Esophagus muscularis mucosa (tissue), 4 donors: ENCODE results near the gene MGLL. TPM values are rescaled to one million over a fixed set of nuclear protein-coding genes. Genes with fewer than 3 reads are reported as not detected.

Experiments
- DNase-seq: peaks from one replicate; pipeline ENCODE4 v3.0.0-alpha.2; 2017; ENCODE audit errors: extremely low spot score
- H3K27ac ChIP-seq, 4 donors: fragments of 200-600 bp; sonication (generic); replicated peaks in 1 of 4; 1 replicate in 3 of 4; 2 replicates in 1 of 4; pipeline ENCODE4 v1.5.1; 2016 to 2019; ENCODE audit warnings: mild to moderate bottlenecking in 1 of 4
- H3K27me3 ChIP-seq, 4 donors: fragments of 200-600 bp; sonication (generic); one replicate each; pipeline versions ENCODE4 v1.5.1 to v1.6.0; 2016 to 2019
- H3K36me3 ChIP-seq, 4 donors: fragments of 200-600 bp; sonication (generic); one replicate each; pipeline ENCODE4 v1.5.1; 2016 to 2019
- H3K4me1 ChIP-seq, 4 donors: fragments of 200-600 bp; sonication (generic); one replicate each; pipeline ENCODE4 v1.5.1; 2016 to 2019
- H3K4me3 ChIP-seq, 4 donors: fragments of 200-600 bp; sonication (generic); 1 replicate in 2 of 4; 2 replicates in 2 of 4; pipeline ENCODE4 v1.5.1; 2016 to 2019; ENCODE audit warnings: mild to moderate bottlenecking in 4 of 4, moderate library complexity in 1 of 4
- H3K9me3 ChIP-seq, 4 donors: fragments of 200-600 bp; sonication (generic); 1 replicate in 3 of 4; 2 replicates in 1 of 4; pipeline ENCODE4 v1.5.1; 2016 to 2019
- CTCF ChIP-seq, 3 experiments: fragments of 200-600 bp in 2 of 3; fragments of 450-650 bp in 1 of 3; sonication (generic) in 2 of 3; IDR thresholded peaks; one replicate each; pipeline ENCODE4 v1.5.1; 2017 to 2019; ENCODE audit warnings: antibody characterized with exemption in 3 of 3, mild to moderate bottlenecking in 2 of 3, moderate library complexity in 1 of 3
- EP300 ChIP-seq: sonication (generic); formaldehyde crosslinking; IDR thresholded peaks from one replicate; pipeline ENCODE4 v1.6.1; 2017; ENCODE audit warnings: antibody characterized with exemption
- POLR2A ChIP-seq: fragments of 450-650 bp; IDR thresholded peaks from one replicate; pipeline ENCODE4 v1.6.1; 2017; ENCODE audit warnings: antibody characterized with exemption, moderate library complexity, mild to moderate bottlenecking, low read depth
- POLR2AphosphoS5 ChIP-seq, 2 donors: sonication (generic); formaldehyde crosslinking; IDR thresholded peaks; one replicate each; pipeline ENCODE4 v1.6.1; 2017; ENCODE audit warnings: antibody characterized with exemption in 2 of 2
- WGBS: methylation state at CpG from one replicate; pipeline ENCODE4 v1.1.5; 2018; 5-methylcytosine and 5-hydroxymethylcytosine counted together
- intact Hi-C: fragments of 100-400 bp; cut with DNase I; formaldehyde crosslinking; loops from one replicate; pipeline ENCODE4 v1.15.1; 2023
- total RNA-seq, 4 donors: library from RNA; depleted of rRNA; stranded (reverse); fragments of >200 nt; gene quantifications; one replicate each; pipeline versions ENCODE4 v1.1.0 to v1.2.1, GENCODE V29; 2016

Gene MGLL
- total RNA-seq, 4 donors from 2014 or later = 56.5 to 155 (median 80.7) TPM

- intact Hi-C loops = loop anchor here (10.0 kb wide), 2 partner anchors 243 to 383 kb away; partner anchors contain the start of genes KBTBD12 and SEC61A1
- DNase-seq = no peak
- TF ChIP-seq CTCF (IDR thresholded peaks at IDR 0.05) (no peak), POLR2A (no peak), EP300 (no peak), POLR2AphosphoS5 (IDR thresholded peaks at IDR 0.05) (no peak)
- no peaks in the 10 kb centered on the region for H3K9me3 ChIP-seq
- H3K27ac ChIP-seq = peak overlapping the region; percentile 90 to 95 (median 94)
- no peaks in the 10 kb centered on the region for H3K27me3 ChIP-seq
- H3K4me1 ChIP-seq = peaks cover 22 to 45% (median 41%) of the 10 kb centered on the region in 4 donors
- 83% methylated on average over 6 of the region's 44 CpGs for WGBS
- H3K4me3 ChIP-seq = peak overlapping the region; percentile 72 to 100 (median 97)
- H3K36me3 ChIP-seq = peaks cover 6 to 17% (median 13%) of the 10 kb centered on the region in 4 donors
These were observed 150.5 kb downstream of the MGLL start for GRCh38 chr3:127671523-127672428.

GRCh38 chr3:127670761-127671522 is 151.4 kb downstream of the MGLL start:
- DNase-seq = no peak
- peaks cover 22 to 38% (median 36%) of the 10 kb centered on the region in 4 donors for H3K4me1 ChIP-seq
- TF ChIP-seq CTCF (IDR thresholded peaks at IDR 0.05) = no peak
- TF ChIP-seq POLR2AphosphoS5 (IDR thresholded peaks at IDR 0.05) = no peak
- no peak for TF ChIP-seq EP300
- no peak for TF ChIP-seq POLR2A
- whole genome bisulfite sequencing = 91% methylated on average over 19 of the region's 20 CpGs
- no peaks in the 10 kb centered on the region for H3K9me3 ChIP-seq
- no peaks in the 10 kb centered on the region for H3K27me3 ChIP-seq
- peaks cover 0 to 9% (median 5%) of the 10 kb centered on the region in 4 donors for H3K36me3 ChIP-seq
- no peak overlapping the region for H3K4me3 ChIP-seq
- intact Hi-C loops = loop anchor here (10.0 kb wide), 2 partner anchors 244 to 384 kb away; partner anchors contain the start of genes KBTBD12 and SEC61A1
- H3K27ac ChIP-seq = no peak overlapping the region

DNA sequence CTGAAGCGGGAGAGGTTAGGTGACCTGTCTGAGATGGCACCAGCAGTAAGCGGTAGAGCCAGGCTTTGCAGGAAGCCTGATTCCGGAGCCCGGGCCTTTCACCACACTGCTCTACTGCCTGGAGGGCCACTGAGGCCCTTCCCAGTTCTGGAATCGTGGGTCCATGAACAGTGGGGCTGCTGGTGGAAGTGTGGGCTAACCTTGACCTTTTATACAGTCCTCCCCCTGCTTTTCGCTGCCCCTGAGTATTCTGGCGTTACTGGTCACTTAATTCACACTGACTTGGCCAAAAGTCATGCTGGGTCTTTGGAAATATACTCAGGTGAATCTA is 152.1 kb downstream of the MGLL start:
- no peaks in the 10 kb centered on the region for H3K9me3 ChIP-seq
- no peaks in the 10 kb centered on the region for H3K27me3 ChIP-seq
- no peak for DNase-seq
- H3K4me3 ChIP-seq = no peak overlapping the region
- TF ChIP-seq CTCF (IDR thresholded peaks at IDR 0.05) (no peak), POLR2A (no peak), POLR2AphosphoS5 (IDR thresholded peaks at IDR 0.05) (no peak), EP300 (no peak)
- WGBS = 95% methylated on average over 6 of the region's 7 CpGs
- peaks cover 0 to 5% (median 2%) of the 10 kb centered on the region in 4 donors for H3K36me3 ChIP-seq
- intact Hi-C loops = loop anchor here (10.0 kb wide), 2 partner anchors 245 to 385 kb away; partner anchors contain the start of genes KBTBD12 and SEC61A1
- peaks cover 22 to 31% (median 30%) of the 10 kb centered on the region in 4 donors for H3K4me1 ChIP-seq
- H3K27ac ChIP-seq = no peak overlapping the region

DNA sequence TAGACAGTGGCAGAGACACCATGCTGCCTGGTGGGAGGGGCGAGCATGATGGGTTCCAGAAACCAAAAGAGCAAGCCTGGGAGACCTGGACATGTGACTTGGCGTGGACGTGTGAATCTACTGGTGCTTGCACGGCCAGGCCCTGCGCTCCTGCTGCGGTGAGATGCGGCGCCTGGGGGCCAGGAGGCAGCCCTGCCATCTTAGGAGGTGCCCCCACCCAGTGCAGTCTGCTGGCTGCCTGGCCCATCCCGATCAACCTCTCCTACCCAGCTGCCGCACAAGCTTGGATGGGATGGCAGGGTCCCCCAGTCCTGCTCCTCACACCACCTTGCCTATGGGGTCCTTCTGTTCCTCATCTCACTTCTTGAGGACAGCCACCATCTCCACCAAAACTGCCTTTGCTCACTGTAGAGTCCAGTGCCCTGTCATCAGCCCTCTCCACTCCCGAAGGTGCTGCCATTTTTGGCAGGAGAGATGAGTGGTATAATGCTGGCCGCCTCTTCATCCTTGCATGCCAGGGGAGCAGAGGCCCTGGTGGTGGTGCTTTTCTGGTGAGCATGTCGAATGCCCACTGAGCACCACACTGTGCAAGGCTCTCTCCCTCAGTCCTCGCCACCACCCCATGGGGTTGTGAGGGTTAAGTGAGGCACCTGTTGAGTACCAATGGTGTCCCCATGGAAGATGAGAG is 152.6 kb downstream of the MGLL start:
- WGBS = 93% methylated on average over 11 of the region's 14 CpGs
- intact Hi-C loops = loop anchor here (10.0 kb wide), 2 partner anchors 245 to 385 kb away; partner anchors contain the start of genes KBTBD12 and SEC61A1
- no peak overlapping the region for H3K4me3 ChIP-seq
- TF ChIP-seq EP300 (no peak), CTCF (IDR thresholded peaks at IDR 0.05) (no peak), POLR2AphosphoS5 (IDR thresholded peaks at IDR 0.05) (no peak), POLR2A (no peak)
- H3K4me1 ChIP-seq = peaks cover 17 to 27% (median 25%) of the 10 kb centered on the region in 4 donors
- DNase-seq = no peak
- H3K36me3 ChIP-seq = peaks cover 0 to 3% (median under 1%) of the 10 kb centered on the region in 4 donors
- H3K9me3 ChIP-seq = no peaks in the 10 kb centered on the region
- no peak overlapping the region for H3K27ac ChIP-seq
- no peaks in the 10 kb centered on the region for H3K27me3 ChIP-seq
